ENCODE data around the gene ZSWIM6. TPM values are rescaled to one million over a fixed set of nuclear protein-coding genes. Genes with fewer than 3 reads are reported as not detected.
A peak's percentile ranks its signal among the peaks of the same experiment; 100 is the strongest.

Gene ZSWIM6
- total and polyA plus RNA-seq, 4 donors, result 5.9 to 21.6 (median 13.3) TPM

DNA sequence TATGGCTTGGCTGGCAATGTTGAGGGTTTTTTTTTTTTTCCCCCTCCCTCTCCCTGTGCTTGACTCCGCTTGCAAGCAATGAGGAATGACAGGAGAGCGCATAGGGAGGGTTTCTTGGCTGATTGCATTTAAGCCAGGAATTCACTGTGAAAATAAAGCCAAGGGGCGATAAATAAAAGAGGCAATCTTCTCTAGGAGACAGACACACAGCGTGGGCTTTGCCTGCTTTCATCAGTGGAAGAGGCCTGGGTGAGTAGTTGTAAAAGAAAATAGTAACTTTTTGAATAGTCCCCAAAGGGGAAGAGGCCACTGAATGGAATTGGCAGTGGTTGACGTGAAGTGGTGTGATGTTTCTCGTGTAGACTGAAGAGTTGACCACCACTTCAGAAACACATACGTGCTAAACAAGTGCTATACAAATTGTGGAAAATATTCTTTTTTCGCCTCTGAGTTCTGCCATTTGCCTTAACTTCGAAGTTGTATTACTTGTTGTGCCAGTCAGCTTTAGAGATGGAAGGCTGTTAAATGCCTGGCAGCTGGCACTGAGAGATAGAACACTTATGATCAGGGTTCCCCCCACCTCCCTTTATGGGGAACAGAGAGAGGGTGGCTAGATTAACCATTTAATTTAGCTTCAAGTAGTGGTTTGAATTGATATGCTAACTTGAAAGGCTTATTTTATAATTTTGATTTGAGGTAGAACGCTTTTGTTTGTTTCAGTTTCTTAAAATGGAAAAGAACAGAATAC lies 3.0 kb downstream of the ZSWIM6 start:
- Histone ChIP-seq H3K9ac (ENCODE audit: insufficient read depth in 1 of 2, low read length in 2 of 2) (peak overlapping the region in 1 of 2 donors; percentile 91), H3K27me3 (ENCODE audit: control insufficient read depth in 3 of 3, insufficient read depth in 3 of 3, low read length in 2 of 3) (no peaks in the 10 kb centered on the region), H3K27ac (ENCODE audit: low read depth in 1 of 2, low read length in 1 of 2) (no peak overlapping the region), H3K9me3 (ENCODE audit: control insufficient read depth in 4 of 4, insufficient read depth in 3 of 4, low read length in 3 of 4) (no peaks in the 10 kb centered on the region), H3K4me3 (peak overlapping the region; percentile 13), H3K4me1 (ENCODE audit: control insufficient read depth in 5 of 5, insufficient read depth in 5 of 5, low read length in 5 of 5) (peaks cover 1 to 13% (median 8%) of the 10 kb centered on the region in 5 donors), H3K36me3 (ENCODE audit: control insufficient read depth in 4 of 4, insufficient read depth in 4 of 4, low read length in 4 of 4) (no peaks in the 10 kb centered on the region)
- no peak for ATAC-seq (ENCODE audit: insufficient read depth, low FRiP score)
- WGBS, 2 donors, result 49 to 67% methylated on average over 10 of the region's 10 CpGs
- peak in 2 of 3 donors; percentile 67 to 70 for DNase-seq
- TF ChIP-seq, protein P1, sequence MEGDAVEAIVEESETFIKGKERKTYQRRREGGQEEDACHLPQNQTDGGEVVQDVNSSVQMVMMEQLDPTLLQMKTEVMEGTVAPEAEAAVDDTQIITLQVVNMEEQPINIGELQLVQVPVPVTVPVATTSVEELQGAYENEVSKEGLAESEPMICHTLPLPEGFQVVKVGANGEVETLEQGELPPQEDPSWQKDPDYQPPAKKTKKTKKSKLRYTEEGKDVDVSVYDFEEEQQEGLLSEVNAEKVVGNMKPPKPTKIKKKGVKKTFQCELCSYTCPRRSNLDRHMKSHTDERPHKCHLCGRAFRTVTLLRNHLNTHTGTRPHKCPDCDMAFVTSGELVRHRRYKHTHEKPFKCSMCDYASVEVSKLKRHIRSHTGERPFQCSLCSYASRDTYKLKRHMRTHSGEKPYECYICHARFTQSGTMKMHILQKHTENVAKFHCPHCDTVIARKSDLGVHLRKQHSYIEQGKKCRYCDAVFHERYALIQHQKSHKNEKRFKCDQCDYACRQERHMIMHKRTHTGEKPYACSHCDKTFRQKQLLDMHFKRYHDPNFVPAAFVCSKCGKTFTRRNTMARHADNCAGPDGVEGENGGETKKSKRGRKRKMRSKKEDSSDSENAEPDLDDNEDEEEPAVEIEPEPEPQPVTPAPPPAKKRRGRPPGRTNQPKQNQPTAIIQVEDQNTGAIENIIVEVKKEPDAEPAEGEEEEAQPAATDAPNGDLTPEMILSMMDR (IDR thresholded peaks at IDR 0.05; ENCODE audit: control extremely low read depth, extremely low read depth), result no peak

DNA sequence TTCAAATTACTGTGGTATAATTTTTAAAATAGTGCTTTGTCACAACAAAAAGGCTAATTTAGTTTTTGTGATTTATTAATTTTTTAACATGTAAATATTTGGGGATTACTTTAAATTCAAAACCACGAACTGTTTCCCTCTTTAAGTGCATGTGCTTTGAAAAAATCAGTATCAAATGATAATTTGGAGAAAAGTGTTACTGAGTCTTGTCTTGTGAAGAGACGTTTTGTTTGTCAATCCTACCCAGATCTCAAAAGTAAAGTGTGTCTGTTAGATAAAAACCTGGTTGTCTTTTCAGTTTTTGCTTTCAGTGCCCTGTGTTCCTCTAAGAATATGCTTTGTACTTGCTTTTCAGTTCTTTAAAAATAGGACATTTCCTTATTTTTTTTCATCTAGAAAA lies 7.7 kb downstream of the ZSWIM6 start:
- TF ChIP-seq, protein P1 (IDR thresholded peaks at IDR 0.05; ENCODE audit: control extremely low read depth, extremely low read depth), result no peak
- Histone ChIP-seq H3K9ac (ENCODE audit: insufficient read depth in 1 of 2, low read length in 2 of 2) (no peak overlapping the region), H3K4me1 (ENCODE audit: control insufficient read depth in 5 of 5, insufficient read depth in 5 of 5, low read length in 5 of 5) (peaks cover 7 to 24% (median 12%) of the 10 kb centered on the region in 5 donors), H3K27me3 (ENCODE audit: control insufficient read depth in 3 of 3, insufficient read depth in 3 of 3, low read length in 2 of 3) (no peaks in the 10 kb centered on the region), H3K9me3 (ENCODE audit: control insufficient read depth in 4 of 4, insufficient read depth in 3 of 4, low read length in 3 of 4) (no peaks in the 10 kb centered on the region), H3K27ac (ENCODE audit: low read depth in 1 of 2, low read length in 1 of 2) (no peak overlapping the region), H3K36me3 (ENCODE audit: control insufficient read depth in 4 of 4, insufficient read depth in 4 of 4, low read length in 4 of 4) (no peaks in the 10 kb centered on the region), H3K4me3 (no peak overlapping the region)
- 76 to 78% methylated on average over 2 of the region's 2 CpGs for WGBS, 2 donors
- DNase-seq (no peak), ATAC-seq (ENCODE audit: insufficient read depth, low FRiP score) (no peak)

- H3K27ac ChIP-seq (ENCODE audit: low read depth in 1 of 2, low read length in 1 of 2), result no peak overlapping the region
- TF ChIP-seq, protein P1 (IDR thresholded peaks at IDR 0.05; ENCODE audit: control extremely low read depth, extremely low read depth), result no peak
- no peak for ATAC-seq (ENCODE audit: insufficient read depth, low FRiP score)
- no peaks in the 10 kb centered on the region for H3K9me3 ChIP-seq (ENCODE audit: control insufficient read depth in 4 of 4, insufficient read depth in 3 of 4, low read length in 3 of 4)
- no peak overlapping the region for H3K4me3 ChIP-seq
- no peak overlapping the region for H3K9ac ChIP-seq (ENCODE audit: insufficient read depth in 1 of 2, low read length in 2 of 2)
- no peaks in the 10 kb centered on the region for H3K36me3 ChIP-seq (ENCODE audit: control insufficient read depth in 4 of 4, insufficient read depth in 4 of 4, low read length in 4 of 4)
- H3K27me3 ChIP-seq (ENCODE audit: control insufficient read depth in 3 of 3, insufficient read depth in 3 of 3, low read length in 2 of 3), result no peaks in the 10 kb centered on the region
- peaks cover 0 to 19% (median 10%) of the 10 kb centered on the region in 5 donors for H3K4me1 ChIP-seq (ENCODE audit: control insufficient read depth in 5 of 5, insufficient read depth in 5 of 5, low read length in 5 of 5)
- WGBS, 2 donors, result 84 to 91% methylated on average over 3 of the region's 3 CpGs
- no peak for DNase-seq
These were observed 8.8 kb downstream of the ZSWIM6 start for GRCh38 chr5:61340775-61341361.

Data from lung (tissue), 12 donors.